ENCODE data around the gene SAFB2. TPM values are rescaled to one million over a fixed set of nuclear protein-coding genes. Genes with fewer than 3 reads are reported as not detected.

SAFB2 gene
- total RNA-seq, 1 experiment from 2014 or later: 76.1 TPM

DNA sequence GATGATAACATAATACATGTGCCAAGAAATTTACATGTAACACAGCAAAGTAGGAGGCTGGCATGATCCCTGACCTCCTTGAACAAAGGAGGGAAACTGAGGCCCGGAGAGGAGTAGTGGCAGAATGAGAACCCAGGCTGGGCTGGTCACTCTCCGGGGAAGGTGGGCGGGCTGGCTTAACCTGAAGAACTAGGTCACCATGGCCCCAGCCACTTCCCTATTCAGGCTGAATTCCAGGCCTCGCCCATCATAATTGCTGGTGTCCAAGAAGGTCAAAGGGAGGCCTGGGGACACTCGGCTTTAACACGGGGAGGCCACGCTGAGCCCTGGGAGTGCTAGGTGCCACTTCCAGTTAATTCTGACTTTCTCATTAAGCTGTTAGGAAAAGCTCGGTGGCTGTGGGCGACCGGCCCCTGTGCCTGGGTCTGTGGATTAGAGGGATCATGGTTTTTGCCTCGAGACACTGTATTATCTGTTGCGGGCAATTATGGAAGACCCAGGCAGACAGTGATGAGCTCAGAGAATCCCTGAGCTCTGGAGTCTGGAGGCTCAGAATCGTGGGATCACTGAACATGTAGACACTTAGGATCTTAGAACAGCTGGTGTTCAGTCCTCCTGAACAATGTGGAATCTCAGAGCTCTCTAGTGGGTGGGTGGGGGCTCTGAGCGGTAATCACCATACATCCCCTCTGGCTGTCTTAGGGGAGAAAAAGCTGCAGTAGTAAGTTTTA lies 49.9 kb downstream of the SAFB2 start:
- Histone ChIP-seq H4K91ac (ENCODE audit: insufficient read length, low read depth, low read length) (no peak overlapping the region), H4K5ac (ENCODE audit: insufficient read length, low read depth, low read length) (no peak overlapping the region), H2BK15ac (ENCODE audit: low read depth, low read length) (no peak overlapping the region), H3K4me2 (ENCODE audit: insufficient read depth, insufficient read length, low read length) (no peak overlapping the region), H3K18ac (ENCODE audit: insufficient read length, low read depth, low read length) (no peak overlapping the region), H4K20me1 (ENCODE audit: control insufficient read depth, insufficient read depth, insufficient read length) (no peaks in the 10 kb centered on the region), H4K8ac (replicated peaks; ENCODE audit: insufficient read length, low read depth, low read length) (no peak overlapping the region), H3K23ac (ENCODE audit: insufficient read length, low read depth, low read length) (no peak overlapping the region), H3K23me2 (ENCODE audit: insufficient read length, low read depth, low read length, poor library complexity, severe bottlenecking) (no peaks in the 10 kb centered on the region), H2AFZ (ENCODE audit: low read length) (no peak overlapping the region), H2AK5ac (ENCODE audit: insufficient read length, low read length) (no peak overlapping the region), H2BK20ac (ENCODE audit: low read depth, low read length, poor library complexity, severe bottlenecking) (no peak overlapping the region), H3K4ac (ENCODE audit: low read depth, low read length) (no peak overlapping the region), H3T11ph (ENCODE audit: low read length) (no peak overlapping the region), H3K14ac (ENCODE audit: insufficient read depth, low read length) (no peak overlapping the region), H3K79me2 (ENCODE audit: insufficient read depth, low read length) (no peaks in the 10 kb centered on the region), H3K79me1 (ENCODE audit: insufficient read depth, low read depth, low read length, poor library complexity, severe bottlenecking) (no peaks in the 10 kb centered on the region), H3K27ac (ENCODE audit: insufficient read length, low read depth, low read length) (no peak overlapping the region), H2BK120ac (ENCODE audit: low read depth, low read length, poor library complexity, severe bottlenecking) (no peak overlapping the region), H3K9ac (ENCODE audit: extremely low read depth, insufficient read length, low read length) (no peak overlapping the region), H2BK12ac (ENCODE audit: insufficient read length, low read depth, low read length) (no peak overlapping the region), H3K27me3 (ENCODE audit: insufficient read depth, low read length) (peaks cover 4% of the 10 kb centered on the region; the same call in 1 of the 2 replicates), H3K4me1 (ENCODE audit: insufficient read depth, low read length) (no peaks in the 10 kb centered on the region; the same call in 1 of the 2 replicates), H3K9me3 (ENCODE audit: control insufficient read depth, low read depth, low read length) (no peaks in the 10 kb centered on the region), H2BK5ac (ENCODE audit: insufficient read length, low read length) (no peak overlapping the region), H3K56ac (ENCODE audit: insufficient read length, low read depth, low read length) (no peak overlapping the region)
- H3K4me3 Mint-ChIP-seq: no peak overlapping the region
- H3K9me3 Mint-ChIP-seq: peaks cover 3 to 5% of the 10 kb centered on the region in 2 experiments; a peak in 3 of 5 replicates
- no peak for DNase-seq
- peaks cover 2% of the 10 kb centered on the region in 2 experiments for H3K4me1 Mint-ChIP-seq
- no peak overlapping the region for H3K27ac Mint-ChIP-seq
- no peaks in the 10 kb centered on the region for H3K36me3 Mint-ChIP-seq (ENCODE audit: insufficient read depth in 1 of 3, low read depth in 3 of 3)
- peaks cover 28% of the 10 kb centered on the region for H3K27me3 Mint-ChIP-seq (ENCODE audit: low read depth)
- no peak for TF ChIP-seq CTCF (conservative IDR thresholded peaks at IDR 0.05)
- WGBS (ENCODE audit: extremely low coverage, insufficient read length, low lambda C conversion rate): no CpG with 5 or more reads among the region's 14 CpGs
